Endodermal cell (in vitro differentiated cells): Measurements from ENCODE around the gene CEMIP2. TPM values are rescaled to one million over a fixed set of nuclear protein-coding genes. Genes with fewer than 3 reads are reported as not detected.

Experiments
- DNase-seq: peaks from one replicate; pipeline ENCODE4 v3.0.0-alpha.2; 2017
- H3K27ac ChIP-seq: 2 replicates; pipeline ENCODE4 v1.5.1; 2013; ENCODE audit warnings: mild to moderate bottlenecking, low read depth, low read length, moderate library complexity
- H3K27me3 ChIP-seq: 2 replicates; pipeline ENCODE4 v1.6.1; 2013; ENCODE audit warnings: mild to moderate bottlenecking, low read length, moderate library complexity; ENCODE audit not compliant: insufficient read depth, control insufficient read depth, poor library complexity, severe bottlenecking
- H3K36me3 ChIP-seq: 2 replicates; pipeline ENCODE4 v1.7.0; 2013; ENCODE audit warnings: mild to moderate bottlenecking, low read length, moderate library complexity; ENCODE audit not compliant: control insufficient read depth, insufficient read depth
- H3K4me1 ChIP-seq: one replicate; pipeline ENCODE4 v1.7.0; 2013; ENCODE audit warnings: low read length; ENCODE audit not compliant: control insufficient read depth, insufficient read depth
- H3K4me3 ChIP-seq: 2 replicates; pipeline ENCODE4 v1.5.1; 2013; ENCODE audit warnings: mild to moderate bottlenecking, low read length, moderate library complexity
- H3K9ac ChIP-seq: 2 replicates; pipeline ENCODE4 v1.6.1; 2013; ENCODE audit warnings: mild to moderate bottlenecking, low read length, moderate library complexity; ENCODE audit not compliant: poor library complexity, severe bottlenecking; ENCODE audit errors: extremely low read depth
- H3K9me3 ChIP-seq: 2 replicates; pipeline ENCODE4 v1.6.1; 2013; ENCODE audit warnings: mild to moderate bottlenecking, low read length, moderate library complexity; ENCODE audit not compliant: control insufficient read depth
- H3K27ac Mint-ChIP-seq: 2 replicates; pipeline ENCODE4 v1.8.0; 2020; ENCODE audit warnings: mixed read lengths
- H3K27me3 Mint-ChIP-seq: 2 replicates; pipeline ENCODE4 v1.8.0; 2021; ENCODE audit warnings: mild to moderate bottlenecking, mixed read lengths; ENCODE audit not compliant: insufficient read depth
- H3K36me3 Mint-ChIP-seq: 2 replicates; pipeline ENCODE4 v1.8.0; 2020; ENCODE audit warnings: low read depth, mixed read lengths
- H3K4me1 Mint-ChIP-seq: 2 replicates; pipeline ENCODE4 v1.8.0; 2020; ENCODE audit warnings: mixed read lengths
- H3K4me3 Mint-ChIP-seq: 2 replicates; pipeline ENCODE4 v1.8.0; 2020; ENCODE audit warnings: mild to moderate bottlenecking, moderate library complexity, mixed read lengths
- H3K9me3 Mint-ChIP-seq: 2 replicates; pipeline ENCODE4 v1.8.0; 2020; ENCODE audit warnings: mild to moderate bottlenecking, mixed read lengths
- WGBS, 2 experiments: methylation state at CpG; one replicate each; pipeline versions ENCODE4 v1.1.5 to v1.1.7; 2013; ENCODE audit warnings: missing lambda C conversion rate in 2 of 2, mixed read lengths in 1 of 2; ENCODE audit not compliant: insufficient coverage in 1 of 2, insufficient read length in 1 of 2; 5-methylcytosine and 5-hydroxymethylcytosine counted together
- long read RNA-seq, 4 experiments: library from polyadenylated mRNA in 2 of 4; library from RNA in 1 of 4; library from capped mRNA in 1 of 4; stranded (forward) in 3 of 4; unstranded in 1 of 4; transcript quantifications; one replicate each; pipeline ENCODE4 v2.0.0, GENCODE V29; 2020 to 2021; ENCODE audit warnings: inconsistent platforms in 1 of 4
- polyA plus RNA-seq, 2 experiments: library from polyadenylated mRNA; stranded (reverse); fragments of 50-300 nt; gene quantifications; one replicate each; pipeline ENCODE4 v1.2.3, GENCODE V29; 2013
- total RNA-seq, 2 donors: library from RNA; stranded (reverse); fragmentation: NEBNext Ultra II Directional in 1 of 2; extraction: Animal tissue kit (Norgen Biotek cat#: 25700) in 1 of 2; gene quantifications; 2 replicates in 1 of 2; 3 replicates in 1 of 2; pipeline ENCODE4 v1.2.1, GENCODE V29; 2021
- TF ChIP-seq, protein P1 (sequence below): fragments of 200-600 bp; sonication (generic); conservative IDR thresholded peaks from 2 replicates; pipeline ENCODE4 v1.5.0; 2021; ENCODE audit warnings: antibody characterized with exemption, mild to moderate bottlenecking

The CEMIP2 gene
- 10 to 100 TPM; 57.9 to 70.1 TPM for total RNA-seq
- polyA plus RNA-seq (2013, experiment 1 of 2), result 143 TPM
- polyA plus RNA-seq (2013, experiment 2 of 2), result 152 TPM
- long read RNA-seq, experiment 1, partial matches to known transcripts, result 4 of 13 reads
- long read RNA-seq, experiment 1, other reads (novel, unspliced or antisense), result 6 of 13 reads
- long read RNA-seq, experiment 2, full-length matches to known transcripts, result 29 of 56 reads
- long read RNA-seq, experiment 2, partial matches to known transcripts, result 15 of 56 reads
- long read RNA-seq, experiment 2, other reads (novel, unspliced or antisense), result 12 of 56 reads
- long read RNA-seq, experiment 3, full-length matches to known transcripts, result 29 of 59 reads
- long read RNA-seq, experiment 3, partial matches to known transcripts, result 14 of 59 reads
- long read RNA-seq, experiment 3, other reads (novel, unspliced or antisense), result 16 of 59 reads
- long read RNA-seq, experiment 4, partial matches to known transcripts, result 0 of 9 reads
- long read RNA-seq, experiment 4, other reads (novel, unspliced or antisense), result 8 of 9 reads

DNA sequence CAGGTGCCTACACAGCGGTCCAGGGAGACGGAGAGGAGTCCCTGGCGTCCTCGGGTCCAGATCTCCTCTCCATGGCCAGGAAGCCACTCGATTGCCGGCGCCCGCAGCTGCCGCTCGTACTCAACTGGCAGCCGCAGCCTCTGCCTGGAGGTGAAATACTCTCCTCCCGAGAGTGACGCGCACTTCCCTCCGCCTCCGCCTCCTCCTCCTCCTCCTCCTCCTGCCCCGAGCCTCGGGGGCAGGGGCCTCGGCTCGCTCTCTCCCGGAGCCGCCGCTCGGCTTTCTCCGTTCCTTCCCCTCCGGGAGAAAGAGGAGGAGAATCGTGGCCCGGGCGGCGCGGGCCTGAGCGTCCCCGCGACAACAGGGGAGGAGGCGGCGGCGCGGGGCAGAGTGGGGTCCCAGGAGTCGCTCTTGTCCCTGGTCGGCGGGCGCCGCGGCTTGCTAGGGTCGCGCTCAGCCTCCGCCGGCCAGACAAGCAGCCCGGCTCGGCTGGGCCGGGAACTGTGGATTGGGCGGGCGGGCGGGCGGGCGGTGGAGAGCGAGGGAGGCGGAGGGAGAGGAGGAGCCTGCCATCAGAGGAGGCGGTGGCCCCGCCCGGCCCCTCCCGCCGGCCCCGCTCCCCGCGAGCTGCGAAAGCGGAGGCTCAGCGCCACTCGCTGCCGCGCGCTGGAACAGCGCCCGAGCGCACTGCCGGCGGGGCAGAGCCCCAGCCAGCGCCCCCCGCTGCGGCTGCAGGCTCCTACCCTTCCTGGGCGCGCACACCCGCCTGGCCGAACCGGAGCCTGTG, at the start of gene CEMIP2:
Gene CEMIP2, minus strand, starts transcription at position 126 of the 787 bp plus-strand sequence. CDS start 18,140 bp downstream, outside the sequence.
- Mint-ChIP-seq H3K27ac (peak within 1 kb of the TSS; percentile 98), H3K4me1 (peaks cover 32% of the 10 kb centered on the region)
- H3K27ac ChIP-seq, result peak within 1 kb of the TSS; percentile 95

DNA sequence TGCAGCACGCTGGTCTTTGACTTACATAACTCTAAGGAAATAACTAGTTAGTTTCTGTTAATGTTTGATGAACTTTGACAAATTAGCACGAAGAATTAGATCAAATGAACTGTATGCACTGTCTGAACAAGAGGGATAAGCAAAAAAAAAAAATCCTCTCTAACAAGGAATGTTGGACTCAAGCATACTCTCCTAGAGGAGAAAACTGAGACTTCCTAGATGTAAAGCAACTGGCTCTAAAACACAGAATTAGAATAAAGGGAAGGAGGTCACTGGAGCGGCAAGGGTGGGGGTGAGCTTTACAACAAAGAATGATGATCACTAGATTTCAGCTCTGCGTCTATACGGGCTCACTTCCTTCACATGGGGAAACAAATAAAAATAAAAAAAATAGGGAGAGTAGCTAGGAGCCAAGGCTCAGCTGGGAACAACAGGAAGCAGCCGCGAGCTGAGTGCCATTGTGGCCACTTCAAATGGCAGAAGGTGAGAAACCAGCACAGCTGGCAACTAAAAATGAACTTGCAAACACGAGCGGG, 48.7 kb upstream of the CEMIP2 start:
- H3K27me3 ChIP-seq, result no peaks in the 10 kb centered on the region
- peak; percentile 64 for DNase-seq
- H3K9ac ChIP-seq, result no peak overlapping the region
- Mint-ChIP-seq H3K9me3 (no peaks in the 10 kb centered on the region), H3K4me1 (peaks cover 17% of the 10 kb centered on the region), H3K4me3 (no peak overlapping the region), H3K27ac (no peak overlapping the region), H3K36me3 (no peaks in the 10 kb centered on the region), H3K27me3 (no peaks in the 10 kb centered on the region)
- WGBS, 2 experiments, result 82 to 83% methylated on average over 8 to 9 of the region's 9 CpGs
- H3K4me1 ChIP-seq, result peaks cover 3% of the 10 kb centered on the region
- no peak overlapping the region for H3K27ac ChIP-seq
- H3K36me3 ChIP-seq, result no peaks in the 10 kb centered on the region
- no peak overlapping the region for H3K4me3 ChIP-seq
- TF ChIP-seq, protein P1, sequence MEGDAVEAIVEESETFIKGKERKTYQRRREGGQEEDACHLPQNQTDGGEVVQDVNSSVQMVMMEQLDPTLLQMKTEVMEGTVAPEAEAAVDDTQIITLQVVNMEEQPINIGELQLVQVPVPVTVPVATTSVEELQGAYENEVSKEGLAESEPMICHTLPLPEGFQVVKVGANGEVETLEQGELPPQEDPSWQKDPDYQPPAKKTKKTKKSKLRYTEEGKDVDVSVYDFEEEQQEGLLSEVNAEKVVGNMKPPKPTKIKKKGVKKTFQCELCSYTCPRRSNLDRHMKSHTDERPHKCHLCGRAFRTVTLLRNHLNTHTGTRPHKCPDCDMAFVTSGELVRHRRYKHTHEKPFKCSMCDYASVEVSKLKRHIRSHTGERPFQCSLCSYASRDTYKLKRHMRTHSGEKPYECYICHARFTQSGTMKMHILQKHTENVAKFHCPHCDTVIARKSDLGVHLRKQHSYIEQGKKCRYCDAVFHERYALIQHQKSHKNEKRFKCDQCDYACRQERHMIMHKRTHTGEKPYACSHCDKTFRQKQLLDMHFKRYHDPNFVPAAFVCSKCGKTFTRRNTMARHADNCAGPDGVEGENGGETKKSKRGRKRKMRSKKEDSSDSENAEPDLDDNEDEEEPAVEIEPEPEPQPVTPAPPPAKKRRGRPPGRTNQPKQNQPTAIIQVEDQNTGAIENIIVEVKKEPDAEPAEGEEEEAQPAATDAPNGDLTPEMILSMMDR, result no peak
- H3K9me3 ChIP-seq, result no peaks in the 10 kb centered on the region

More for the DNA sequence above, at the start of gene CEMIP2:
- TF ChIP-seq, protein P1, result peak; percentile 56
- peak within 1 kb of the TSS; percentile 91 for H3K4me3 Mint-ChIP-seq
- Histone ChIP-seq H3K4me3 (peak within 1 kb of the TSS; percentile 97), H3K27me3 (peaks cover 4% of the 10 kb centered on the region), H3K9ac (peak within 1 kb of the TSS; percentile 93), H3K4me1 (peaks cover 18% of the 10 kb centered on the region), H3K9me3 (no peaks in the 10 kb centered on the region), H3K36me3 (no peaks in the 10 kb centered on the region)
- DNase-seq, result peak; percentile 96
- WGBS, 2 experiments, result 0 to 2% methylated on average over 13 to 85 of the region's 86 CpGs
- H3K27me3 Mint-ChIP-seq, result peaks cover 11% of the 10 kb centered on the region
- no peaks in the 10 kb centered on the region for H3K36me3 Mint-ChIP-seq
- no peaks in the 10 kb centered on the region for H3K9me3 Mint-ChIP-seq

DNA sequence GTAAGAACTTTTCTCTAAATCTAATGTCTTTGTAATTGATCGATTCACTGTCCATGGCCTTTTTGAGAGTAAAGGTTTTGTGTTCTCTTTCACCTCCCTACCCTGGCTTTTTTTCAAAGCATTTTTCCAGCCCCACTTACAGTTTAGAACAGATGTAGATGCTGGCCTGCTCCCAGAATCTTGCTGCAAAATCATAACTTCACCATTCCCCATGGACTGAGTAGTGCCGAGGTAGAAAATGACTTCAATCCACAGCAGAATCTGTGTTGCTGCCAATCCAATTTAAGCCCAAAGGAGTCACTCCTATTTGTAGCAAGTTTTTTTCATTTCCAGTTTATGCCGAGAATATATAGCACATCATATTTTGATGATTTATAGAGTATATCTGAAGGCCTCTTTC, 46.5 kb upstream of the CEMIP2 start:
- H3K4me3 Mint-ChIP-seq, result no peak overlapping the region
- H3K36me3 Mint-ChIP-seq, result no peaks in the 10 kb centered on the region
- WGBS, 2 experiments, result 95 to 100% methylated on average over 1 to 2 of the region's 3 CpGs
- Histone ChIP-seq H3K9ac (no peak overlapping the region), H3K27me3 (no peaks in the 10 kb centered on the region), H3K4me3 (no peak overlapping the region), H3K27ac (no peak overlapping the region), H3K36me3 (no peaks in the 10 kb centered on the region), H3K4me1 (no peaks in the 10 kb centered on the region), H3K9me3 (no peaks in the 10 kb centered on the region)
- H3K9me3 Mint-ChIP-seq, result no peaks in the 10 kb centered on the region
- H3K4me1 Mint-ChIP-seq, result peaks cover 8% of the 10 kb centered on the region
- no peaks in the 10 kb centered on the region for H3K27me3 Mint-ChIP-seq
- TF ChIP-seq, protein P1, result no peak
- no peak overlapping the region for H3K27ac Mint-ChIP-seq
- DNase-seq, result no peak
